Smooth muscle cell (in vitro differentiated cells): ENCODE results near the gene FBP1. TPM values are rescaled to one million over a fixed set of nuclear protein-coding genes. Genes with fewer than 3 reads are reported as not detected.

ENCODE experiments used
- DNase-seq: peaks from one replicate; lab custom pipeline; 2025; ENCODE audit not compliant: unreplicated experiment; lab: John Stamatoyannopoulos, UW
- H2AFZ ChIP-seq: fragments of 200-600 bp; sonication (generic); 2 replicates; pipeline ENCODE4 v1.6.0; 2016; ENCODE audit warnings: antibody characterized with exemption, low read depth, mild to moderate bottlenecking
- H3F3A ChIP-seq: fragments of 200-600 bp; sonication (generic); 2 replicates; pipeline ENCODE4 v1.6.0; 2017; ENCODE audit warnings: antibody characterized with exemption, low read depth
- H3K27ac ChIP-seq: fragments of 200-600 bp; sonication (generic); 2 replicates; pipeline ENCODE4 v1.5.1; 2016; ENCODE audit warnings: low read depth, mild to moderate bottlenecking
- H3K27me3 ChIP-seq: fragments of 200-600 bp; sonication (generic); 2 replicates; pipeline ENCODE4 v1.6.1; 2016; ENCODE audit warnings: low read depth, mild to moderate bottlenecking
- H3K36me3 ChIP-seq: fragments of 200-600 bp; sonication (generic); 2 replicates; pipeline ENCODE4 v1.5.1; 2016; ENCODE audit warnings: low read depth
- H3K4me1 ChIP-seq: fragments of 200-600 bp; sonication (generic); 2 replicates; pipeline ENCODE4 v1.5.1; 2016; ENCODE audit warnings: low read depth
- H3K4me2 ChIP-seq: fragments of 200-600 bp; sonication (generic); 2 replicates; pipeline ENCODE4 v1.6.0; 2016; ENCODE audit warnings: mild to moderate bottlenecking
- H3K4me3 ChIP-seq: fragments of 200-600 bp; sonication (generic); 2 replicates; pipeline ENCODE4 v1.5.1; 2016; ENCODE audit warnings: mild to moderate bottlenecking
- H3K79me2 ChIP-seq: fragments of 200-600 bp; sonication (generic); 2 replicates; pipeline ENCODE4 v1.6.0; 2016; ENCODE audit warnings: low read depth, mild to moderate bottlenecking
- H3K9ac ChIP-seq: fragments of 200-600 bp; sonication (generic); 2 replicates; pipeline ENCODE4 v1.6.0; 2016; ENCODE audit warnings: low read depth
- H3K9me3 ChIP-seq: fragments of 200-600 bp; sonication (generic); replicated peaks from 2 replicates; pipeline ENCODE4 v1.5.1; 2016; ENCODE audit warnings: low read depth
- H4K20me1 ChIP-seq: fragments of 200-600 bp; sonication (generic); 2 replicates; pipeline ENCODE4 v1.6.0; 2016; ENCODE audit warnings: low read depth
- CTCF ChIP-seq: fragments of 200-600 bp; sonication (generic); IDR thresholded peaks from 2 replicates; pipeline ENCODE4 v1.5.1; 2017; ENCODE audit warnings: borderline replicate concordance, mild to moderate bottlenecking, antibody characterized with exemption; ENCODE audit not compliant: insufficient read depth, poor library complexity, severe bottlenecking
- WGBS: methylation state at CpG from one replicate; pipeline ENCODE4 v1.1.7; 2016; ENCODE audit warnings: low lambda C conversion rate; 5-methylcytosine and 5-hydroxymethylcytosine counted together
- polyA plus RNA-seq: library from polyadenylated mRNA; unstranded; fragments of >200 nt; fragmentation: Nextera tagmentation; extraction: Ambion mirVana; gene quantifications from 2 replicates; pipeline ENCODE4 v1.2.1, GENCODE V29; 2016
- total RNA-seq: library from RNA; depleted of rRNA; stranded (reverse); fragments of >200 nt; gene quantifications from 2 replicates; pipeline ENCODE4 v1.2.3, GENCODE V29; 2014

FBP1 gene
- total and polyA plus RNA-seq, 2 experiments from 2014 or later: 0.22 to 0.70 TPM

- peak overlapping the region; percentile 56 for H3K4me2 ChIP-seq
- H3K27me3 ChIP-seq: no peaks in the 10 kb centered on the region
- TF ChIP-seq CTCF: no peak
- DNase-seq: no peak
- no peaks in the 10 kb centered on the region for H3K36me3 ChIP-seq
- H2AFZ ChIP-seq: peak overlapping the region; percentile 25
- H3K79me2 ChIP-seq: no peaks in the 10 kb centered on the region
- peaks cover 13% of the 10 kb centered on the region for H3K4me1 ChIP-seq
- no peaks in the 10 kb centered on the region for H3K9me3 ChIP-seq
- peaks cover 13% of the 10 kb centered on the region for H3F3A ChIP-seq
- H4K20me1 ChIP-seq: no peaks in the 10 kb centered on the region
- peak overlapping the region; percentile 74 for H3K27ac ChIP-seq
- H3K4me3 ChIP-seq: no peak overlapping the region
- 93% methylated on average over 2 of the region's 2 CpGs for WGBS
- H3K9ac ChIP-seq: peak overlapping the region; percentile 24
Observed at GRCh38 chr9:94664801-94665200, 25.5 kb upstream of the FBP1 start.

- Histone ChIP-seq H3K79me2 (no peaks in the 10 kb centered on the region), H3F3A (peaks cover 11% of the 10 kb centered on the region), H3K27me3 (no peaks in the 10 kb centered on the region), H3K27ac (no peak overlapping the region), H2AFZ (no peak overlapping the region), H3K4me1 (peaks cover 13% of the 10 kb centered on the region), H3K9me3 (no peaks in the 10 kb centered on the region), H4K20me1 (no peaks in the 10 kb centered on the region), H3K4me3 (no peak overlapping the region), H3K36me3 (no peaks in the 10 kb centered on the region), H3K4me2 (no peak overlapping the region), H3K9ac (no peak overlapping the region)
- WGBS: 97% methylated on average over 3 of the region's 3 CpGs
- DNase-seq: no peak
- no peak for TF ChIP-seq CTCF
Observed at GRCh38 chr9:94663640-94664039, 24.3 kb upstream of the FBP1 start.

GRCh38 chr9:94663140-94663539 is 23.8 kb upstream of the FBP1 start:
- no peak overlapping the region for H3K9ac ChIP-seq
- WGBS: 80% methylated on average over 8 of the region's 8 CpGs
- peaks cover 11% of the 10 kb centered on the region for H3F3A ChIP-seq
- no peaks in the 10 kb centered on the region for H3K79me2 ChIP-seq
- no peaks in the 10 kb centered on the region for H4K20me1 ChIP-seq
- no peaks in the 10 kb centered on the region for H3K9me3 ChIP-seq
- peak overlapping the region; percentile 45 for H2AFZ ChIP-seq
- no peak overlapping the region for H3K4me3 ChIP-seq
- no peaks in the 10 kb centered on the region for H3K27me3 ChIP-seq
- TF ChIP-seq CTCF: no peak
- H3K4me1 ChIP-seq: peaks cover 13% of the 10 kb centered on the region
- H3K36me3 ChIP-seq: no peaks in the 10 kb centered on the region
- no peak overlapping the region for H3K27ac ChIP-seq
- no peak for DNase-seq
- H3K4me2 ChIP-seq: no peak overlapping the region

- no peak for TF ChIP-seq CTCF
- Histone ChIP-seq H3F3A (no peaks in the 10 kb centered on the region), H4K20me1 (no peaks in the 10 kb centered on the region), H3K36me3 (no peaks in the 10 kb centered on the region), H3K79me2 (no peaks in the 10 kb centered on the region), H3K9ac (no peak overlapping the region), H3K9me3 (no peaks in the 10 kb centered on the region), H3K4me1 (peaks cover 17% of the 10 kb centered on the region), H3K4me2 (no peak overlapping the region), H3K27me3 (no peaks in the 10 kb centered on the region), H3K4me3 (no peak overlapping the region), H2AFZ (no peak overlapping the region), H3K27ac (no peak overlapping the region)
- WGBS: 90% methylated on average over 4 of the region's 4 CpGs
- DNase-seq: no peak
Observed at GRCh38 chr9:94657021-94657725, 17.9 kb upstream of the FBP1 start.
